Activated CD8-positive, alpha-beta T cell treated with anti-CD3 and anti-CD28 coated beads, Interleukin-2, amount 10 ng/mL, durations not matched to agents 7 days and 5 days (primary cell): ENCODE results near the gene POC5. TPM values are rescaled to one million over a fixed set of nuclear protein-coding genes. Genes with fewer than 3 reads are reported as not detected.

Source experiments
- ATAC-seq: fragments of 150-1000 bp; cut with Tn5 transposase; one replicate; pipeline ENCODE4 v1.10.0; 2021; ENCODE audit warnings: moderate library complexity
- CTCF ChIA-PET: fragments of 350-600 bp; sonication (Branson Sonifier 250); formaldehyde crosslinking; loops from one replicate; lab custom pipeline; 2021; ENCODE audit warnings: antibody characterized with exemption; lab: Charles Lee
- POLR2A ChIA-PET: fragments of 350-600 bp; sonication (Branson Sonifier 250); formaldehyde crosslinking; loops from one replicate; lab custom pipeline; 2021; ENCODE audit warnings: antibody characterized with exemption; lab: Charles Lee
- DNase-seq: peaks from one replicate; pipeline ENCODE4 v3.0.0-alpha.2; 2020
- H3K27ac Mint-ChIP-seq: one replicate; pipeline ENCODE4 v1.8.0; 2021; ENCODE audit warnings: mild to moderate bottlenecking, mixed read lengths
- H3K27me3 Mint-ChIP-seq: one replicate; pipeline ENCODE4 v1.8.0; 2021; ENCODE audit warnings: low read depth, mixed read lengths
- H3K36me3 Mint-ChIP-seq: one replicate; pipeline ENCODE4 v1.8.0; 2021; ENCODE audit warnings: low read depth, mixed read lengths
- H3K4me1 Mint-ChIP-seq: one replicate; pipeline ENCODE4 v1.8.0; 2021; ENCODE audit warnings: low read depth, mixed read lengths
- H3K4me3 Mint-ChIP-seq: one replicate; pipeline ENCODE4 v1.8.0; 2021; ENCODE audit warnings: mild to moderate bottlenecking, mixed read lengths
- H3K9me3 Mint-ChIP-seq: one replicate; pipeline ENCODE4 v1.8.0; 2022; ENCODE audit warnings: mixed read lengths; ENCODE audit not compliant: insufficient read depth
- total RNA-seq, 2 experiments: library from RNA; stranded (reverse); gene quantifications; one replicate each; pipeline ENCODE4 v1.2.3, GENCODE V29; 2021

The POC5 gene
- total RNA-seq, 2 experiments from 2014 or later, result 21.3 to 23.9 TPM

- Mint-ChIP-seq H3K4me3 (no peak overlapping the region), H3K4me1 (peaks cover 11% of the 10 kb centered on the region)
- CTCF ChIA-PET, result interaction anchor here (1.3 kb wide), 1 partner anchor 22 kb away, joined by 3 read pairs; no protein-coding TSS in a partner anchor
Observed at GRCh38 chr5:75656311-75657003, 60.8 kb downstream of the POC5 start.

GRCh38 chr5:75654693-75655295 is 62.4 kb downstream of the POC5 start:
- Mint-ChIP-seq H3K27me3 (peaks cover 6% of the 10 kb centered on the region), H3K4me3 (no peak overlapping the region), H3K36me3 (no peaks in the 10 kb centered on the region), H3K27ac (no peak overlapping the region), H3K9me3 (no peaks in the 10 kb centered on the region), H3K4me1 (peaks cover 6% of the 10 kb centered on the region)
- ChIA-PET CTCF (no interaction called here), POLR2A (no interaction called here)
- ATAC-seq, result no peak
- no peak for DNase-seq

More at GRCh38 chr5:75656311-75657003, 60.8 kb downstream of the POC5 start:
- POLR2A ChIA-PET, result no interaction called here
- Mint-ChIP-seq H3K27me3 (peaks cover 6% of the 10 kb centered on the region), H3K9me3 (no peaks in the 10 kb centered on the region), H3K36me3 (no peaks in the 10 kb centered on the region), H3K27ac (no peak overlapping the region)
- DNase-seq (no peak), ATAC-seq (no peak)

GRCh38 chr5:75653521-75653920 is 63.7 kb downstream of the POC5 start:
- ChIA-PET CTCF (no interaction called here), POLR2A (no interaction called here)
- Mint-ChIP-seq H3K36me3 (no peaks in the 10 kb centered on the region), H3K27me3 (peaks cover 6% of the 10 kb centered on the region), H3K4me3 (no peak overlapping the region), H3K4me1 (peaks cover 5% of the 10 kb centered on the region), H3K9me3 (no peaks in the 10 kb centered on the region), H3K27ac (no peak overlapping the region)
- no peak for ATAC-seq
- no peak for DNase-seq

GRCh38 chr5:75651575-75652238 is 65.5 kb downstream of the POC5 start:
- ChIA-PET CTCF (no interaction called here), POLR2A (no interaction called here)
- H3K27ac Mint-ChIP-seq, result no peak overlapping the region
- ATAC-seq (no peak), DNase-seq (no peak)
- peaks cover 6% of the 10 kb centered on the region for H3K27me3 Mint-ChIP-seq
- H3K9me3 Mint-ChIP-seq, result no peaks in the 10 kb centered on the region
- no peaks in the 10 kb centered on the region for H3K36me3 Mint-ChIP-seq
- H3K4me3 Mint-ChIP-seq, result no peak overlapping the region
- H3K4me1 Mint-ChIP-seq, result peaks cover 5% of the 10 kb centered on the region

- no peak for DNase-seq
- H3K4me1 Mint-ChIP-seq, result peaks cover 5% of the 10 kb centered on the region
- POLR2A ChIA-PET, result no interaction called here
- H3K4me3 Mint-ChIP-seq, result no peak overlapping the region
- no peaks in the 10 kb centered on the region for H3K36me3 Mint-ChIP-seq
- CTCF ChIA-PET, result no interaction called here
- ATAC-seq, result no peak
- no peaks in the 10 kb centered on the region for H3K27me3 Mint-ChIP-seq
- H3K27ac Mint-ChIP-seq, result no peak overlapping the region
- H3K9me3 Mint-ChIP-seq, result no peaks in the 10 kb centered on the region
Observed at GRCh38 chr5:75648712-75649111, 68.5 kb downstream of the POC5 start.

- no peak for ATAC-seq
- POLR2A ChIA-PET, result no interaction called here
- H3K9me3 Mint-ChIP-seq, result peaks cover 6% of the 10 kb centered on the region
- peaks cover 3% of the 10 kb centered on the region for H3K4me1 Mint-ChIP-seq
- H3K36me3 Mint-ChIP-seq, result no peaks in the 10 kb centered on the region
- CTCF ChIA-PET, result no interaction called here
- no peak overlapping the region for H3K4me3 Mint-ChIP-seq
- no peak for DNase-seq
- peaks cover 2% of the 10 kb centered on the region for H3K27me3 Mint-ChIP-seq
- H3K27ac Mint-ChIP-seq, result no peak overlapping the region
Observed at GRCh38 chr5:75640826-75641225, 76.4 kb downstream of the POC5 start.

- ATAC-seq (no peak), DNase-seq (no peak)
- Mint-ChIP-seq H3K4me3 (no peak overlapping the region), H3K9me3 (peaks cover 6% of the 10 kb centered on the region), H3K27me3 (peaks cover 2% of the 10 kb centered on the region), H3K36me3 (no peaks in the 10 kb centered on the region), H3K4me1 (peaks cover 3% of the 10 kb centered on the region), H3K27ac (no peak overlapping the region)
- ChIA-PET POLR2A (no interaction called here), CTCF (no interaction called here)
Observed at GRCh38 chr5:75640395-75640794, 76.8 kb downstream of the POC5 start.

- peaks cover 6% of the 10 kb centered on the region for H3K9me3 Mint-ChIP-seq
- H3K4me1 Mint-ChIP-seq, result peaks cover 3% of the 10 kb centered on the region
- no peak overlapping the region for H3K4me3 Mint-ChIP-seq
- no peak for ATAC-seq
- no peaks in the 10 kb centered on the region for H3K36me3 Mint-ChIP-seq
- peaks cover 2% of the 10 kb centered on the region for H3K27me3 Mint-ChIP-seq
- POLR2A ChIA-PET, result no interaction called here
- CTCF ChIA-PET, result no interaction called here
- no peak overlapping the region for H3K27ac Mint-ChIP-seq
- DNase-seq, result no peak
Observed at GRCh38 chr5:75639535-75640311, 77.5 kb downstream of the POC5 start.

- H3K27ac Mint-ChIP-seq, result no peak overlapping the region
- peaks cover 2% of the 10 kb centered on the region for H3K27me3 Mint-ChIP-seq
- H3K36me3 Mint-ChIP-seq, result no peaks in the 10 kb centered on the region
- H3K9me3 Mint-ChIP-seq, result peaks cover 6% of the 10 kb centered on the region
- DNase-seq (no peak), ATAC-seq (no peak)
- no peak overlapping the region for H3K4me3 Mint-ChIP-seq
- H3K4me1 Mint-ChIP-seq, result peaks cover 3% of the 10 kb centered on the region
- ChIA-PET POLR2A (no interaction called here), CTCF (interaction anchor here (0.5 kb wide), 1 partner anchor 31 kb away, joined by 3 read pairs; no protein-coding TSS in a partner anchor)
Observed at GRCh38 chr5:75637949-75638348, 79.3 kb downstream of the POC5 start.

- Mint-ChIP-seq H3K36me3 (no peaks in the 10 kb centered on the region), H3K27me3 (peaks cover 2% of the 10 kb centered on the region), H3K9me3 (no peaks in the 10 kb centered on the region), H3K4me3 (no peak overlapping the region), H3K27ac (no peak overlapping the region), H3K4me1 (peaks cover 4% of the 10 kb centered on the region)
- CTCF ChIA-PET, result no interaction called here
- POLR2A ChIA-PET, result no interaction called here
- ATAC-seq (no peak), DNase-seq (no peak)
Observed at GRCh38 chr5:75632321-75632720, 84.9 kb downstream of the POC5 start.

- Mint-ChIP-seq H3K4me3 (no peak overlapping the region), H3K36me3 (no peaks in the 10 kb centered on the region), H3K9me3 (no peaks in the 10 kb centered on the region), H3K27ac (no peak overlapping the region), H3K27me3 (no peaks in the 10 kb centered on the region), H3K4me1 (peaks cover 13% of the 10 kb centered on the region)
- CTCF ChIA-PET, result no interaction called here
- POLR2A ChIA-PET, result no interaction called here
- DNase-seq (no peak), ATAC-seq (no peak)
Observed at GRCh38 chr5:75630875-75631274, 86.4 kb downstream of the POC5 start.
